ENCODE measurements around the gene ABCC10.
"Not testable (repeated sequence)": the region's sequence is repeated elsewhere in the genome, so short reads cannot be mapped to it uniquely, and the experiment has no call there.

The ABCC10 gene

GRCh38 chr6:43408259-43408658 is 19.1 kb upstream of the ABCC10 start:
- no peak for DNase-seq

- not testable (repeated sequence) for DNase-seq
Measured at GRCh38 chr6:43410776-43411175, 16.6 kb upstream of the ABCC10 start.

GRCh38 chr6:43412541-43412940 is 14.8 kb upstream of the ABCC10 start:
- no peak for DNase-seq

- DNase-seq = no peak
Measured at GRCh38 chr6:43413002-43413401, 14.3 kb upstream of the ABCC10 start.

- not testable (repeated sequence) for DNase-seq
Measured at GRCh38 chr6:43415275-43415674, 12.1 kb upstream of the ABCC10 start.

- no peak for DNase-seq
Measured at GRCh38 chr6:43416935-43417334, 10.4 kb upstream of the ABCC10 start.

- DNase-seq = no peak
Measured at GRCh38 chr6:43420012-43420709, 7.2 kb upstream of the ABCC10 start.

- no peak for DNase-seq
Measured at GRCh38 chr6:43421831-43422230, 5.5 kb upstream of the ABCC10 start.

- not testable (repeated sequence) for DNase-seq
Measured at GRCh38 chr6:43425083-43425482, 2.3 kb upstream of the ABCC10 start.

- no peak for DNase-seq
Measured at GRCh38 chr6:43426928-43427405, 374 bp upstream of the ABCC10 start.

GRCh38 chr6:43428112-43428570 is 800 bp downstream of the ABCC10 start:
- DNase-seq = no peak

GRCh38 chr6:43428874-43429273 is 1.5 kb downstream of the ABCC10 start:
- no peak for DNase-seq

- DNase-seq = no peak
Measured at GRCh38 chr6:43432009-43432945, 4.9 kb downstream of the ABCC10 start.

GRCh38 chr6:43433148-43433547 is 5.8 kb downstream of the ABCC10 start:
- DNase-seq = no peak

GRCh38 chr6:43434001-43434840 is 6.9 kb downstream of the ABCC10 start:
- DNase-seq = no peak

- no peak for DNase-seq
Measured at GRCh38 chr6:43434943-43435342, 7.6 kb downstream of the ABCC10 start.

GRCh38 chr6:43435682-43436437 is 8.5 kb downstream of the ABCC10 start:
- no peak for DNase-seq

- DNase-seq = no peak
Measured at GRCh38 chr6:43436577-43437282, 9.4 kb downstream of the ABCC10 start.

- no peak for DNase-seq
Measured at GRCh38 chr6:43437700-43438099, 10.4 kb downstream of the ABCC10 start.

GRCh38 chr6:43442935-43443334 is 15.6 kb downstream of the ABCC10 start:
- no peak for DNase-seq

- no peak for DNase-seq
Measured at GRCh38 chr6:43444036-43444435, 16.7 kb downstream of the ABCC10 start.

Measured in activated CD4-positive, alpha-beta T cell treated with anti-CD3 and anti-CD28 coated beads, Interleukin-10, Interleukin-2, amounts not matched to agents 100 ng/mL and 50 ng/mL, durations not matched to agents 16 hours and 8 hours (primary cell).